IMR-90 (cell line): ENCODE measurements around the gene PARD3. TPM values are rescaled to one million over a fixed set of nuclear protein-coding genes. Genes with fewer than 3 reads are reported as not detected.

Source experiments
- ATAC-seq: fragments of 200-7000 bp; cut with Tn5 transposase; 2 replicates; pipeline ENCODE4 v1.9.1; 2020; ENCODE audit warnings: low read depth, mild to moderate bottlenecking, moderate library complexity
- BruUV-seq: library from RNA; stranded (reverse); fragments of 400-500 nt; replicated peaks from 2 replicates; lab custom pipeline; 2021; lab: Mats Ljungman, UMichigan
- CTCF ChIA-PET: fragments of 300-600 bp; formaldehyde crosslinking; extraction: SDS; loops from one replicate; lab custom pipeline; 2021; ENCODE audit warnings: antibody characterized with exemption; lab: Yijun Ruan, JAX
- POLR2A ChIA-PET: fragments of 300-600 bp; sonication (Branson Sonifier 250); formaldehyde crosslinking; loops from one replicate; lab custom pipeline; 2022; ENCODE audit warnings: antibody characterized with exemption; ENCODE audit not compliant: unreplicated experiment; lab: Charles Lee
- DNase-seq: peaks from one replicate; pipeline ENCODE4 v3.0.0; 2013
- H2AFZ ChIP-seq: replicated peaks from 2 replicates; pipeline ENCODE3; 2013; ENCODE audit warnings: low read length, mild to moderate bottlenecking; ENCODE audit not compliant: poor library complexity
- H2AK5ac ChIP-seq: 2 replicates; pipeline ENCODE4 v1.6.1; 2013; ENCODE audit warnings: low read depth, low read length, inconsistent platforms
- H2AK9ac ChIP-seq: replicated peaks from 2 replicates; pipeline ENCODE3; 2013; ENCODE audit warnings: mild to moderate bottlenecking, low read depth, low read length, moderate library complexity; ENCODE audit not compliant: poor library complexity
- H2BK120ac ChIP-seq: 2 replicates; pipeline ENCODE4 v1.6.1; 2013; ENCODE audit warnings: low read depth, low read length, inconsistent platforms
- H2BK15ac ChIP-seq: 3 replicates; pipeline ENCODE4 v1.6.1; 2013; ENCODE audit warnings: low read depth, low read length, inconsistent platforms
- H2BK20ac ChIP-seq: 2 replicates; pipeline ENCODE4 v1.6.1; 2013; ENCODE audit warnings: low read depth, mild to moderate bottlenecking, inconsistent platforms, low read length, moderate library complexity
- H2BK5ac ChIP-seq: 2 replicates; pipeline ENCODE4 v1.6.1; 2013; ENCODE audit warnings: mild to moderate bottlenecking, low read depth, low read length, inconsistent platforms; ENCODE audit not compliant: poor library complexity, severe bottlenecking
- H3K14ac ChIP-seq: replicated peaks from 2 replicates; pipeline ENCODE4 v1.6.1; 2013; ENCODE audit warnings: low read depth, low read length, inconsistent platforms
- H3K18ac ChIP-seq: 2 replicates; pipeline ENCODE4 v1.6.1; 2013; ENCODE audit warnings: low read depth, low read length, control low read depth
- H3K23ac ChIP-seq: 2 replicates; pipeline ENCODE4 v1.6.1; 2013; ENCODE audit warnings: low read depth, low read length, inconsistent platforms
- H3K27ac ChIP-seq: 2 replicates; pipeline ENCODE4 v1.5.1; 2013; ENCODE audit warnings: mild to moderate bottlenecking, control low read depth, low read length; ENCODE audit not compliant: insufficient read depth
- H3K27me3 ChIP-seq: 2 replicates; pipeline ENCODE4 v1.6.1; 2013; ENCODE audit warnings: low read length; ENCODE audit not compliant: control insufficient read depth, insufficient read depth
- H3K36me3 ChIP-seq: 2 replicates; pipeline ENCODE4 v1.6.1; 2013; ENCODE audit warnings: low read length, mixed read lengths; ENCODE audit not compliant: control insufficient read depth, insufficient read depth
- H3K4ac ChIP-seq: 2 replicates; pipeline ENCODE4 v1.6.1; 2013; ENCODE audit warnings: low read depth, low read length, inconsistent platforms
- H3K4me1 ChIP-seq: 2 replicates; pipeline ENCODE4 v1.6.1; 2013; ENCODE audit warnings: low read length, mixed read lengths; ENCODE audit not compliant: control insufficient read depth, insufficient read depth
- H3K4me2 ChIP-seq: 2 replicates; pipeline ENCODE4 v1.6.1; 2013; ENCODE audit warnings: low read depth, mild to moderate bottlenecking, control low read depth, low read length, moderate library complexity
- H3K4me3 ChIP-seq: 2 replicates; pipeline ENCODE4 v1.5.1; 2013; ENCODE audit warnings: low read depth, mild to moderate bottlenecking, control low read depth, low read length, moderate library complexity; ENCODE audit not compliant: insufficient read depth
- H3K56ac ChIP-seq: 2 replicates; pipeline ENCODE4 v1.6.1; 2013; ENCODE audit warnings: low read length, inconsistent platforms; ENCODE audit not compliant: insufficient read depth; ENCODE audit errors: extremely low read depth
- H3K79me1 ChIP-seq, 2 experiments: 2 replicates each; pipeline ENCODE4 v1.6.1; 2013; ENCODE audit warnings: low read length in 2 of 2, inconsistent platforms in 1 of 2, low read depth in 1 of 2
- H3K9ac ChIP-seq: 2 replicates; pipeline ENCODE4 v1.6.1; 2013; ENCODE audit warnings: low read depth, low read length, control low read depth
- H3K9me1 ChIP-seq: 2 replicates; pipeline ENCODE4 v1.6.1; 2013; ENCODE audit warnings: low read length, inconsistent platforms; ENCODE audit not compliant: insufficient read depth
- H3K9me3 ChIP-seq: 2 replicates; pipeline ENCODE4 v1.6.1; 2013; ENCODE audit warnings: low read length; ENCODE audit not compliant: control insufficient read depth, insufficient read depth
- H4K20me1 ChIP-seq: 2 replicates; pipeline ENCODE4 v1.6.1; 2013; ENCODE audit warnings: low read length, inconsistent platforms; ENCODE audit not compliant: insufficient read depth
- H4K5ac ChIP-seq: 2 replicates; pipeline ENCODE4 v1.6.1; 2013; ENCODE audit warnings: mild to moderate bottlenecking, low read depth, low read length, control low read depth
- H4K8ac ChIP-seq, 2 experiments: 2 replicates each; pipeline ENCODE4 v1.6.1; 2013; ENCODE audit warnings: low read depth in 2 of 2, low read length in 2 of 2, control low read depth in 1 of 2, inconsistent platforms in 1 of 2
- H4K91ac ChIP-seq: 2 replicates; pipeline ENCODE4 v1.6.1; 2013; ENCODE audit warnings: low read depth, low read length, inconsistent platforms; ENCODE audit not compliant: insufficient read depth
- BHLHE40 ChIP-seq: fragments of 150-350 bp; IDR thresholded peaks from 2 replicates; pipeline ENCODE4 v1.6.1; 2016; ENCODE audit warnings: mild to moderate bottlenecking, low read depth, low read length
- CEBPB ChIP-seq: IDR thresholded peaks from 2 replicates; pipeline ENCODE4 v1.6.1; 2012; ENCODE audit warnings: low read depth, low read length, improper control_type of control experiment
- CHD1 ChIP-seq: IDR thresholded peaks from 2 replicates; pipeline ENCODE4 v1.6.1; 2012; ENCODE audit warnings: low read depth, low read length, improper control_type of control experiment
- CTCF ChIP-seq: conservative IDR thresholded peaks from 2 replicates; pipeline ENCODE4 v1.5.1; 2012; ENCODE audit warnings: mild to moderate bottlenecking, low read depth, low read length, improper control_type of control experiment
- ELK1 ChIP-seq: fragments of 150-350 bp; IDR thresholded peaks from 2 replicates; pipeline ENCODE4 v1.6.1; 2016; ENCODE audit warnings: low read depth, mild to moderate bottlenecking, low read length, moderate library complexity, borderline replicate concordance
- FOS ChIP-seq: fragments of 150-350 bp; IDR thresholded peaks from 2 replicates; pipeline ENCODE4 v1.6.1; 2016; ENCODE audit warnings: low read depth, low read length
- MAFK ChIP-seq: IDR thresholded peaks from 2 replicates; pipeline ENCODE4 v1.6.1; 2012; ENCODE audit warnings: low read depth, low read length, improper control_type of control experiment
- MAZ ChIP-seq: IDR thresholded peaks from 2 replicates; pipeline ENCODE4 v1.6.1; 2012; ENCODE audit warnings: low read depth, mild to moderate bottlenecking, low read length, improper control_type of control experiment, moderate library complexity, borderline replicate concordance
- MXI1 ChIP-seq: IDR thresholded peaks from 2 replicates; pipeline ENCODE4 v1.6.1; 2012; ENCODE audit warnings: low read depth, mild to moderate bottlenecking, low read length, moderate library complexity, borderline replicate concordance
- NFE2L2 ChIP-seq: fragments of 150-350 bp; IDR thresholded peaks from 2 replicates; pipeline ENCODE4 v1.6.1; 2016; ENCODE audit warnings: low read depth, mild to moderate bottlenecking, low read length
- POLR2A ChIP-seq: IDR thresholded peaks from 2 replicates; pipeline ENCODE4 v1.6.1; 2012; ENCODE audit warnings: mild to moderate bottlenecking, low read depth, low read length
- RAD21 ChIP-seq: IDR thresholded peaks from 2 replicates; pipeline ENCODE4 v1.6.1; 2012; ENCODE audit warnings: low read length, improper control_type of control experiment
- RCOR1 ChIP-seq: IDR thresholded peaks from 2 replicates; pipeline ENCODE4 v1.6.1; 2012; ENCODE audit warnings: mild to moderate bottlenecking, low read length, improper control_type of control experiment; ENCODE audit not compliant: insufficient replicate concordance
- RFX5 ChIP-seq: IDR thresholded peaks from 2 replicates; pipeline ENCODE4 v1.8.0; 2012; ENCODE audit warnings: low read depth, mild to moderate bottlenecking, low read length, moderate library complexity
- SMC3 ChIP-seq: fragments of 150-350 bp; IDR thresholded peaks from 2 replicates; pipeline ENCODE4 v1.6.1; 2016; ENCODE audit warnings: low read depth, mild to moderate bottlenecking, antibody characterized with exemption, low read length, moderate library complexity
- USF2 ChIP-seq: fragments of 150-350 bp; IDR thresholded peaks from 2 replicates; pipeline ENCODE4 v1.6.1; 2017; ENCODE audit warnings: mild to moderate bottlenecking, antibody characterized with exemption, low read length, low read depth
- WGBS, 2 experiments: methylation state at CpG; one replicate each; pipeline versions ENCODE4 v1.1.5 to v1.1.7; 2013; ENCODE audit warnings: missing lambda C conversion rate in 2 of 2; ENCODE audit not compliant: insufficient read length in 1 of 2; ENCODE audit errors: extremely low coverage in 2 of 2; 5-methylcytosine and 5-hydroxymethylcytosine counted together
- dilution Hi-C: fragments of 300-500 bp; cut with HindIII; formaldehyde crosslinking; loops from one replicate; pipeline ENCODE4 v1.14.3; 2018; ENCODE audit warnings: low sequenced_read_pairs; ENCODE audit not compliant: unreplicated experiment
- in situ Hi-C: fragments of 300-500 bp; cut with MboI; formaldehyde crosslinking; loops from 3 replicates; pipeline ENCODE4 v1.14.3; 2019; ENCODE audit warnings: low sequenced_read_pairs, inconsistent platforms, mixed read lengths
- intact Hi-C: fragments of 100-400 bp; cut with micrococcal nuclease; formaldehyde crosslinking; loops from 2 replicates; pipeline ENCODE4 v1.10.0; 2022
- polyA plus RNA-seq, 3 experiments: library from polyadenylated mRNA; depleted of rRNA; stranded (reverse); fragments of >200 nt; gene quantifications; 2 replicates each; pipeline ENCODE4 v1.2.3, GENCODE V29; 2012; ENCODE audit warnings: low replicate concordance in 1 of 3
- total RNA-seq: library from RNA; depleted of rRNA; stranded (reverse); fragments of >200 nt; gene quantifications from 2 replicates; pipeline ENCODE4 v1.2.3, GENCODE V29; 2012

Gene PARD3
- total and polyA plus RNA-seq, 2 of the 4 experiments (the other 2 are of a cell fraction), result 14.6 to 37.5 TPM

- Histone ChIP-seq H3K36me3 (no peaks in the 10 kb centered on the region), H3K9ac (no peak overlapping the region), H4K8ac (no peak overlapping the region), H2AK5ac (no peak overlapping the region), H3K4ac (no peak overlapping the region), H3K4me2 (no peak overlapping the region), H2BK5ac (no peak overlapping the region), H3K79me1 (peaks cover 5 to 20% of the 10 kb centered on the region in 2 experiments; a peak in 3 of 4 replicates), H2AK9ac (no peak overlapping the region), H3K27me3 (no peaks in the 10 kb centered on the region), H3K18ac (no peak overlapping the region), H3K27ac (no peak overlapping the region), H3K9me3 (no peaks in the 10 kb centered on the region), H3K9me1 (peaks cover 14% of the 10 kb centered on the region), H4K5ac (no peak overlapping the region), H3K56ac (no peak overlapping the region), H3K4me1 (peaks cover 9% of the 10 kb centered on the region; the same call in 1 of the 2 replicates), H3K4me3 (no peak overlapping the region), H2BK120ac (no peak overlapping the region), H2BK15ac (no peak overlapping the region), H4K91ac (no peak overlapping the region), H2BK20ac (no peak overlapping the region), H4K20me1 (0 out of 2 replicates have a peak, but pooled peaks cover 3% of the 10 kb centered on the region), H3K23ac (no peak overlapping the region), H3K14ac (no peak overlapping the region), H2AFZ (no peak overlapping the region)
- in situ Hi-C loops, result no loop called here
- TF ChIP-seq ELK1 (no peak), USF2 (no peak), MXI1 (no peak), FOS (no peak), POLR2A (no peak), NFE2L2 (no peak), MAZ (no peak), CHD1 (no peak), RFX5 (no peak), CTCF (no peak), SMC3 (no peak), CEBPB (no peak), MAFK (no peak), BHLHE40 (no peak), RCOR1 (no peak), RAD21 (no peak)
- WGBS, 2 experiments, result no CpG with 5 or more reads among the region's 1 CpG
- dilution Hi-C loops, result no loop called here
- ATAC-seq, result no peak
- ChIA-PET POLR2A (no interaction called here), CTCF (interaction anchor here (1.0 kb wide), 1 partner anchor 8 kb away, joined by 6 read pairs; no protein-coding TSS in a partner anchor)
- no TSS peak for BruUV-seq
- intact Hi-C loops, result no loop called here
- DNase-seq, result no peak
Measured at GRCh38 chr10:34578468-34578867, 236.6 kb downstream of the PARD3 start.
